Activated naive CD4-positive, alpha-beta T cell treated with anti-CD3 and anti-CD28 coated beads, Interleukin-2, amount 50 U/mL, for 72 hours (primary cell): ENCODE measurements around the gene METTL3. TPM values are rescaled to one million over a fixed set of nuclear protein-coding genes. Genes with fewer than 3 reads are reported as not detected.

ENCODE experiments used
- ATAC-seq, 2 donors: fragments of 150-1000 bp; cut with Tn5 transposase; 2 replicates each; pipeline ENCODE4 v1.10.0; 2021; ENCODE audit warnings: mild to moderate bottlenecking in 2 of 2, moderate library complexity in 2 of 2
- DNase-seq, 2 donors: peaks; one replicate each; pipeline ENCODE4 v3.0.0; 2021 to 2022; ENCODE audit warnings: low spot score in 2 of 2
- H3K27ac Mint-ChIP-seq, 2 donors: one replicate each; pipeline ENCODE4 v1.8.0; 2022; ENCODE audit warnings: mild to moderate bottlenecking in 2 of 2, mixed read lengths in 2 of 2
- H3K36me3 Mint-ChIP-seq, 2 donors: one replicate each; pipeline ENCODE4 v1.8.0; 2022; ENCODE audit warnings: mixed read lengths in 2 of 2
- H3K9me3 Mint-ChIP-seq, 2 donors: one replicate each; pipeline ENCODE4 v1.8.0; 2022; ENCODE audit warnings: mixed read lengths in 2 of 2
- total RNA-seq, 2 donors: library from RNA; stranded (reverse); gene quantifications; one replicate each; pipeline ENCODE4 v1.2.3, GENCODE V29; 2022

Gene METTL3
- total RNA-seq, 2 donors from 2014 or later: 60.6 to 74.9 TPM

- Mint-ChIP-seq H3K36me3 (peaks cover 9 to 34% of the 10 kb centered on the region in 2 donors), H3K27ac (peak overlapping the region; percentile 46 to 66), H3K9me3 (no peaks in the 10 kb centered on the region)
- DNase-seq (no peak), ATAC-seq (peak; percentile 64 to 81)
Observed at GRCh38 chr14:21505012-21505553, 6.1 kb downstream of the METTL3 start.

GRCh38 chr14:21503376-21503775 lies 7.8 kb downstream of the METTL3 start:
- Mint-ChIP-seq H3K27ac (peak overlapping the region; percentile 23 to 84), H3K9me3 (no peaks in the 10 kb centered on the region), H3K36me3 (peaks cover 5 to 35% of the 10 kb centered on the region in 2 donors)
- ATAC-seq: no peak
- DNase-seq: no peak

DNA sequence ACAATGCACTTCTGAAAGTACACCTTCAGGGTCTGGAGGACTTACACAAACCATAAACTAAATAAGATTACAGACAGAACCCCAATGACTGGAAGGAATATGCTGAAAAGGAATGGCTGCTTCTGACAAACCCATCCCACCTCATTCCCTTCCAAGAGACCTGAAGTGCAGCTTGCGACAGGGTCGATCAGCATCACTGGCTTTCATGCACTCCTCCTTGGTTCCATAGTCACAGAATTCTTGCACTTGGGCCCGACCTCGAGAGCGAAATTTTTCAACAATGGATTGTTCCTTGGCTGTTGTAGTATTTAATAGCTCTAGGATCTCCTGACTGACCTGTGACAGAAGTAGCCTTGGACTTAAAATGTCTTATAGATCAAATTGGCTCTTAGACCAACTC lies 9.6 kb downstream of the METTL3 start:
- no peaks in the 10 kb centered on the region for H3K9me3 Mint-ChIP-seq
- DNase-seq: no peak
- peaks cover 5 to 24% of the 10 kb centered on the region in 2 donors for H3K36me3 Mint-ChIP-seq
- no peak for ATAC-seq
- H3K27ac Mint-ChIP-seq: no peak overlapping the region

DNA sequence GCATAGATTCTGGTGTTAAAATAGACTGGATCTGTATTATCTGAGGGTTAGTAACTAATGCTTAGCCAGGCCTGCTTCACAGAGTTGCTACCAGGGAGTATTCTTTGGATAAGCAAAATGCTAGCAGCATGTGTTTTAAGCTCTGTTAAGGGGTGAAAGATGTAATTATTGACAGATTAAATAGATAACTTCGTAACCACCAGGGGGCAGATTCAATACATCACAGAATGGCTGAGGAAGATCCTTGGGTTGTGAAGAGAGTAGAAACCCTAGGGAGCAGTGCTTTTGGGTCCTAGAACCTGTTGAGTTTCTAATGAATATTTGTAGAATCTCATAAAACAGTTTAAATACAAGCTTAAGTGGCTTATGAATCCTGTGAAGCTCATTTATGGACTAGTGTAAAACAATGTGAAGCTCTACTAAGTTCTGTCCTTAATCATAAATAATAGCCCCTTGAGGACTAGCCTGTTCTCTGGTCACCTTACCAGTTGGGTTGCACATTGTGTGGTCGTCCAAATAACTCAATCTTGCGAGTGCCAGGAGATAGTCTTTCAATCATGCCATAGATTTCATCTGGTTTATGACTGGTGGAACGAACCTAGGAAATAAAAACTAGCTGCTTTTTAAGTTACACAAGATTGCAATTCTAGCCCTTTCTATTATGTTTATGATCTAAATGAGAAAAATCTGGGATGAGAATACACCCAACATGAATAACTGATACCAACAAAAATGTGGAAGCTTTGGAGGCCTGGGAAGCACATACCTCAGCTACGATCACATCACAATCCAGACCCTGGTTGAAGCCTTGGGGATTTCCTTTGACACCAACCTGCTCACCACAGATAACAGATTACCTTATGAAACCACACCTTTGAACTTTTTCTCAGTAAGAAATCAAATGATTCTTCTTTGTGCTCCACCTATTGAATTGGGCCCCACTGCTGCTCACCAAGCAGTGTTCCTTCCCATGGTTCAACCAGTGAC lies 12.3 kb downstream of the METTL3 start:
- Mint-ChIP-seq H3K27ac (peak overlapping the region; percentile 59 to 81), H3K9me3 (no peaks in the 10 kb centered on the region), H3K36me3 (peaks cover 5 to 16% of the 10 kb centered on the region in 2 donors)
- DNase-seq (peak in 1 of 2 donors; percentile 21), ATAC-seq (peak; percentile 69 to 72)

GRCh38 chr14:21496453-21496852 lies 14.7 kb downstream of the METTL3 start:
- ATAC-seq (no peak), DNase-seq (no peak)
- H3K36me3 Mint-ChIP-seq: peaks cover 0 to 22% of the 10 kb centered on the region in 2 donors
- H3K27ac Mint-ChIP-seq: no peak overlapping the region
- H3K9me3 Mint-ChIP-seq: no peaks in the 10 kb centered on the region

DNA sequence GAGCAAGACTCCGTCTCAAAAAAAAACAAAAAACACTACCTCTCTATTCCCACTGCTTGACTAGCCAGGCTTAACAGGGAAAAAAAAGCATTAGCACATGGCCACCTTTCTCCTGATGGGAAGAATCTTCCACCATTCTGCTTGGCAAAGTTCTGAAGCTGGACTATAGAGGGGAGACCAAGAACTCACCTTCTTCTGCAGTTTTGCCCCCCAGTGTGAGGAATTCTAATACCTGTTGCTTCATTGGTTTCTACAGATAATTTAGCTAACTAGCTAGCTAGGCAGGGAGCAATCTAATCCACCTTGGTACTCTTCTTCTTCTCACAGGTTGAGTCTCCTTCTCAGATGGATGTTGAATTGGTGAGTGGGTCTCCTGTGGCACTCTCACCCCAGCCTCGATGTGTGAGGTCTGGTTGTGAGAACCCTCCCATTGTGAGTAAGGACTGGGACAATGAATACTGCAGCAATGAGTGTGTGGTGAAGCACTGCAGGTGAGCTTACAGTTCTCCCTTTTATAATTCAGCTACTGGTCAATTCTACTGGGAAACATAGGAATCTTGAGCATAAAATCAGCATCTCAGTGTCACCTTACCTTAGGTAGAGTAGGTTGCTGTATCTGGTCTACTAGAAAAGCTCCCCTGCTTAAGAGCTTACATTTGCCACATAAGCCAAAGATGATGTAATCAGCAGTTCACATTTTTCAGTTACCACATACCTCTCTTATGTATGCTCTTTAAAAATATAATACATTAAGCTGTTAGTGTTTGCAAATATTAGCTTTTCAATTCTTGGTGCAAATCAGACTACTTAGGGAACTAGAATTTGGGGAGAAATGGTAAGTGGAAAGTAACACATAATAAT lies 16.0 kb downstream of the METTL3 start:
- Mint-ChIP-seq H3K27ac (peak overlapping the region; percentile 4 to 25), H3K9me3 (no peaks in the 10 kb centered on the region), H3K36me3 (peaks cover 0 to 16% of the 10 kb centered on the region in 2 donors)
- DNase-seq: no peak
- no peak for ATAC-seq

DNA sequence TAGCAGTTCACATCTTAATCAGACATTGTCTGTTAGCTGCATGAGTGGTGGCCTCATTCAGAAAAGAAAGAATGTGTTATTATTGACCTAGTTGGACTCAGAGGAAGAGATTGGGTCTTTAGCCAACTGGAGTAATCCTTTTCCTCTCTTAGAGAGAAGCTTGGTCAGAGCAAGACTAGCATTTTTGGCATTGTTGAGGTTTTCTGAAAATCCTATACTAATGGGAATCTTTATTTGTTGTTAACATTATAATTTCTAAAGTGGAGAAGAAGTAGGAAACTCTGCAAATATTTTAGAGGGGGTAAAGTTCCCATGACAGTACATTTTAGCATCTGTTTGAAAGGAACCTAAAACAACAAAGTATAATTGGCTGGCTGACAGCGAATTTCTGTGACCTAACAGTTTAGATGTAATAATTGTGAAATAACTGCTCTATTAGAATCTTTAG lies 24.5 kb downstream of the METTL3 start:
- ATAC-seq: no peak
- DNase-seq: no peak
- Mint-ChIP-seq H3K36me3 (peaks cover 0 to 5% of the 10 kb centered on the region in 2 donors), H3K9me3 (no peaks in the 10 kb centered on the region), H3K27ac (peak overlapping the region in 1 of 2 donors; percentile 53)

DNA sequence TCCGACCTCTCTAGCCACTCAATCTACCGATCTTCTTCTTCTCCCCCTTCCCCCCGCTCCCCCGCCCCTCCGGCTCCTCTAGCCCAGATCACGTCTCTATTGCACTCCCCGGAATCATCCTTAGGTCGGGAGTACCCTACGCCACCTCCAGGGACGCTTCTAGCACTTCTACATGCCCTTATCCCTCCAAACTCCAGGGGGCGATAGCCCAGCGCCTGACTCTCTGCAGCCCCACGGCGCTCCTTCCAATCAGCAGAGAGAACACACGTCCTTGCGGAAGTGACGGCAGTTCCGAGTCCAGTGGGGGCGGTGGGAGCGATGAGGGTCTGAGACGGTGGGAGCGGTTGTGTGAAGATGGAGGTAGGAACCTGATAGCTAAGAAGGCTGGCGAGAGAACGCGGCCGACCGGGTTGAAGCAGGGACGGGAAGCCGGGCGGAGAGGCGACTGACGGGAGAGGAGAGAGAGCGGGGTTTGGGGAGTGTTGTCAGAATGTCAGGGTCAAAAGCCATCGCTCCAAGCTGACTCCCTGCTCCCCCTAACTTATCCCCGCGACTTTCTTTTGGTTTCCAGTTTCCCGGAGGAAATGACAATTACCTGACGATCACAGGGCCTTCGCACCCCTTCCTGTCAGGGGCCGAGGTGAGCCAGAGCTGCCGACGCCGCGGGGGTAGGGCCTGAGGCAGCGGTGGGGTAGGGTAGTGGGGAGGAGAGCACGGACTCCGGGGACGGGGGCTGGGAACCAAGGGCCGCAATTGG lies 34.0 kb downstream of the METTL3 start, which contains the start of the genes RAB2B and TOX4:
TSS of gene RAB2B (minus strand) at position 35 of the 757 bp plus-strand sequence. CDS start 87 bp downstream, outside the sequence.
TSS of gene TOX4 (plus strand) at position 271 of the 757 bp plus-strand sequence. CDS start at position 355, 84 bp downstream.
- peak; percentile 91 to 94 for DNase-seq
- Mint-ChIP-seq H3K9me3 (no peaks in the 10 kb centered on the region), H3K27ac (peak within 1 kb of the TSS; percentile 99), H3K36me3 (peaks cover 10 to 12% of the 10 kb centered on the region in 2 donors)
- peak; percentile 98 to 99 for ATAC-seq

DNA sequence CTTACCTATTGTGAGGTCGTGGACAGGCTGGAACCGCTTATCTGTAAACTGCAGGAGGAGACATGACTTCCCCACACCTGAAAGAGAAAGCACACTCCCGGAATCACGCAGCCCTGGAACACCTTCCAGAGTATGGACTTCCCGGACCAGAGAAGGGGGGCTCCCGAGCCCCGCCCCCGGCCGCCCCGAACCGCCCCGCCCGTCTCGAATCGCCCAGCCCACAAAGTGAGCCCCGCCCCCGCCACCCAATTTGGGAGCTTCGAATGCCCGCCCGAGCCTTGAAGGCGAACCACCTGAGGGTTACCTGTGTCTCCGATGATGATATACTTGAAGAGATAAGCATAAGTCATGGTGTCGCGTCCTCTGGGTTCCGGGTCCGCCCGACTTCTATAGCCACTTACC lies 34.6 kb downstream of the METTL3 start:
- peaks cover 10 to 12% of the 10 kb centered on the region in 2 donors for H3K36me3 Mint-ChIP-seq
- no peaks in the 10 kb centered on the region for H3K9me3 Mint-ChIP-seq
- DNase-seq (peak in 1 of 2 donors; percentile 71), ATAC-seq (peak; percentile 60 to 67)
- H3K27ac Mint-ChIP-seq: peak overlapping the region; percentile 99

DNA sequence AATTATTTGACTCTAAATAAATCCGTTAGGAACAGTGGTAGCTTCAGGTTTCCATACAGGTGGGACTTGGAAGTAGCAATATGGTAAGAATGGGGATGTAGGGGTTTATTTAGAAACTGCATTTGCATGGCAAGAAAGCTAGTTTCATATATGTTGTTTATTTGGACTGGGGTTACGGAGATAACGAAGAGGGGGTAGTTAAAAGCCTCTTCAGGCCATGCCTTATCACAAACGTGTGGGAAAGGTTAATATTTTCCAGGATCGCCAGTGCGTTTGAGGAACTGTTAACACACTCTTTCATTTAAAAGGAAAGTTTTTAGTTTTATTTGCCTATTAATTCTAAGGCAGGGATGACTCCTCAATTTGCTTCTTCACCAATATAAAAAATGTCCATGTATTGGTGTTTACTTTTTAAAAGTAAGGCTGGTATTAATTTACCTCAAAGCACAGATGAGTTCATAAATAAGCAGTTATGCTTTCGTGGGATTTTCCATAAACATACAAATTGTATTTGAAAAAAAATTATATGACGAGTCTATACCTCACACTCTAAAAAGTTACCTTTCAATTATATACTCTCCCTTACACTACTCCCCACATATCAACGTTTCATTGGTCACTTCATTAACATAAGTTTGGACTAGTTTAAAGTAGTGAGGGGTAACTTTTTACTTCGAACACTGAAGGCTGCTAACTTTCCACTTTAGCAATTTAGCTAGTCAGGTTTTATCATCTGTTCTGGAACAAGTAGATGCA lies 35.2 kb downstream of the METTL3 start:
- peak in 1 of 2 donors; percentile 1 for ATAC-seq
- peak overlapping the region; percentile 55 to 99 for H3K27ac Mint-ChIP-seq
- H3K9me3 Mint-ChIP-seq: no peaks in the 10 kb centered on the region
- DNase-seq: no peak
- H3K36me3 Mint-ChIP-seq: peaks cover 10 to 12% of the 10 kb centered on the region in 2 donors

GRCh38 chr14:21467616-21468015 lies 43.5 kb downstream of the METTL3 start:
- DNase-seq (no peak), ATAC-seq (peak; percentile 16 to 57)
- H3K9me3 Mint-ChIP-seq: no peaks in the 10 kb centered on the region
- no peaks in the 10 kb centered on the region for H3K36me3 Mint-ChIP-seq
- peak overlapping the region in 1 of 2 donors; percentile 36 for H3K27ac Mint-ChIP-seq

- peak; percentile 98 to 99 for ATAC-seq
- H3K27ac Mint-ChIP-seq: peak within 1 kb of the TSS; percentile 96 to 98
- peaks cover 9 to 24% of the 10 kb centered on the region in 2 donors for H3K36me3 Mint-ChIP-seq
- no peaks in the 10 kb centered on the region for H3K9me3 Mint-ChIP-seq
- DNase-seq: peak; percentile 98 to 99
Observed at GRCh38 chr14:21455912-21456667, 55.0 kb downstream of the METTL3 start, which contains the start of gene CHD8. TSS of gene CHD8 (minus strand) at chr14:21456123. CDS start at chr14:21431643, 24,480 bp downstream.

DNA sequence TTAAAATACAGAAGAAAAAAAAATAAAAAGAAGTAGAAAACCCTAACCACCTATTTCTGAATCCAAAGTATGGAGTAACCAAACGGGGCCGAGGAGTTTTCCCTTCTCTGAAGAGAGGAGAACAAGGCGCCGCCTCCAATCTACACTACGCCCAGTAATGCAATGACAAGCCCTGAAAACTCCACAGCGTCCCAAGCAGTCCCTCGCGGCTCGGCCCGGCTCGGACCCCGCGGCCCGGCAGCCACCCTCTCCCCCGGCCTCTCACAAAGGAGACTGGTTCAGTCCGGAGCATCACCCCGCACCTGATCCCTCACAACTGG lies 55.6 kb downstream of the METTL3 start:
- H3K27ac Mint-ChIP-seq: peak overlapping the region; percentile 96 to 98
- H3K36me3 Mint-ChIP-seq: peaks cover 9 to 24% of the 10 kb centered on the region in 2 donors
- DNase-seq (no peak), ATAC-seq (peak; percentile 31 to 35)
- H3K9me3 Mint-ChIP-seq: no peaks in the 10 kb centered on the region

DNA sequence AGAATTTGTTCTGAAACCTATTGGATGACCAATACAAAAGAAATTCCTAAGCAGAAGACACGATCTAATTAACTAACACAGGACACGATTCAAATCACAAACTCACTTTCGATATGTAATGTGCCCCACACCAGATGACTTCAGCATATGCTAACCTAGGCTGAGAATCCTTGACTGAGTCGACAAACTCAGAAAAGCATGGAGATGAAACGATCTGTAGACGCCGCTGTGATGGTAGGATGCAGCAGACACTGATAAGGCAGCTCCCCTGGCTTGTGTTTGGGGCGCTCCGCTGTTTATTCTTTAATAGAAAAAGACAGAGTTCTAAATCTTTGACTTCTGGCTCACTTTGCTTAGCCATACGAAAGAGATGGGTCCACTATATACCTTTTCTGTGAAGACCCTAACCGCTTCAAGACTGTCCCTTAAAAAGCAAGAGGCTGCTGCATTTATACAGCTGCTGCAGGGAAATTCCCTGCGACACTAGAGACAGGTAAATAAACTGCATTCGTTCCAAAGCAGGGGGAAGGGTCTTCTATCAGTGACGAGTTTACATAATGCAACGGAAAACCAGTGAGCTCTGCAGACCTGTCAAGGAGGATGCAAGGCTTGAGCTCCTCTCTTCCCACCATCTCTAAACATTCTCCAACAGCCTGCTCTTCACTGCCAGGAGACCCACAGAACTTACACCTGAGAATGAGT lies 56.1 kb downstream of the METTL3 start:
- Mint-ChIP-seq H3K9me3 (no peaks in the 10 kb centered on the region), H3K36me3 (peaks cover 9 to 23% of the 10 kb centered on the region in 2 donors), H3K27ac (peak overlapping the region; percentile 96 to 98)
- no peak for ATAC-seq
- no peak for DNase-seq
